GM18511 (cell line): Measurements from ENCODE around the gene ODF2L.
"Not testable (repeated sequence)": the region's sequence is repeated elsewhere in the genome, so short reads cannot be mapped to it uniquely, and the experiment has no call there.

Experiments
- ATAC-seq: cut with Tn5 transposase; IDR thresholded peaks from one replicate; pipeline ENCODE4 v1.9.1; 2021; ENCODE audit warnings: mild to moderate bottlenecking, moderate library complexity; ENCODE audit not compliant: unreplicated experiment

ODF2L gene

DNA sequence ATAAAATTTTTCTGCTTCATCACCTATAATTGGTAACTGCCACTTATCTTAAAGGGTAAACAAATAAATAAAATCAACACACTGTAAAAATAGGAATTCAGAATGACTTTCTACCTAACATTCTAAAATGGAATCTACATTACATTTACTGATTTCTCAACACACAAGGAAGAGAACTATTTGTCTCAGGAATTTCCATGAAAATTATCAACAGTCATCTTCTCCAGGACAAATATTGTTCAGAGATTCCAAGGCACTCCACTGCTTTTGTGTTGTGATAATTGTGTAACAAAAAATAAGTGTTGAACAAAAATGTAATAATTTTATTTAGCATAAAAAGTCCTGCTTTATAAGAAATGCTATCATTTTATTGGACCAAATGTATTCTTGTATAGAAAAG is 7.3 kb downstream of the ODF2L start:
- no peak for ATAC-seq

DNA sequence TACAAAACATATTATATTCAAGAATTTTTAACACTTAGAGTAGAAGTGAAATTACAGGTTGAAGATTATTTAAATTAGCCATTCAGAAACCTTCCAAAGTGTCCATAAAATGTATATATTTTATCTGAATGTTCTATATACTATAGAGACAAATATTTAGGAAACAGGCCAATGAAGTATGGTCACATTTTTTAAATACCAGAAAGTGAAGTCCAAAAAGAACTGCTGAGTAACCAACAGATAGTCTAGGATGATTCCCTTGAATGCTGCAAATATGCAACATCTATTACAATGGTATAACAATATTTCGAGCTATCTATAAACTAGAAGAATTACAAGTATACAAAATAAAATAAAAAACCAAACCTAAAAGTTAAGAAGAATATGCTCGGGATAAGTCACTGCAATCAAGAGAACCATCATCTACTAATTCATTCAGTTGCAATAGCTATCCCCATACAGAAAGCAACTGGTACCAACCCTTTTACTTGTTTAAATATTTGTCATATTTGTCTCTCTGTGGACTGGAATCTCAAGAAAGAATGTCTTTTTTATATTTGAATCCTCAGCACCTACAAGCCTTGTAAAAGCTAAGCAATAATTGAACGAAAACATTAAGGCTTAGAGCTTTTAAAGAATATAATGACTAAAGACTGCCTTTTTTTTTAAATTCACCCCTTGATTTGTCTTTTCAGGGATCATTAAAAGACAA is 8.1 kb downstream of the ODF2L start:
- no peak for ATAC-seq

DNA sequence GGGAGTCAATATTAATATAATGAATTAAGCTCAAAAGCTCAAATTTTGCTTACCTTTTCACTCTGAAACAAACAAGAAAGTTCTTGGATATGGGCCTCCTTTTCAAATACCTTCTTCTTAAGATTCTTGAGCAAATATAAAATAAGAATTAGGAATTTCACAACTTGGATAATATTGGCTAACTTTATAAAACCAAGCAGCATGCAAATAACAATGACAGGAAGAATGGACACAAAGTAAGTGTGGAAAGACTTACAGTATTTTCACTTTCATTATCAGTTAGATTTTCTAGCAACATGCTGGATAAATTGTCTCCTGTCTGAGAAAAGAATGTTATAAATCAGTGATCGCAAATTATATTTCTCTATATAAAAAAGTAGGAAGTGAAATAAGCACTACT is 13.2 kb downstream of the ODF2L start:
- ATAC-seq = peak; percentile 58

DNA sequence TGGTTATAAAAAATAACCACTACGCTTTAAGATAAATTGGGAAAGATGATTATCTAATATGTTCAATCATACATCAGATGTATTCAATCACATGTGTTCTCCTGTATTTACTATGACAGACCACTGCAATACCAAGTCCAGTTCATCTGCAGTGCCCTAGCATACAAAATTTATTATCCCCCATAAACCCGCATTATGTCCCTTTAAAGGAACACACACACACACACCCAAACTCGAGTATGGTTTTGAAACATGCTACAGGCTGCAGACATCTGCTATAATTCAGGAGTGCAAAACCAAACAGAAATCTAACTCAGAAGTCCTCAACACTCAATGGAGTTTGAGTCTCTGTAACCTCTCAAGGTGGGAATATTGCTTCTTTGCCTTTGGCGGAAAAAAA is 14.9 kb downstream of the ODF2L start:
- ATAC-seq = no peak

DNA sequence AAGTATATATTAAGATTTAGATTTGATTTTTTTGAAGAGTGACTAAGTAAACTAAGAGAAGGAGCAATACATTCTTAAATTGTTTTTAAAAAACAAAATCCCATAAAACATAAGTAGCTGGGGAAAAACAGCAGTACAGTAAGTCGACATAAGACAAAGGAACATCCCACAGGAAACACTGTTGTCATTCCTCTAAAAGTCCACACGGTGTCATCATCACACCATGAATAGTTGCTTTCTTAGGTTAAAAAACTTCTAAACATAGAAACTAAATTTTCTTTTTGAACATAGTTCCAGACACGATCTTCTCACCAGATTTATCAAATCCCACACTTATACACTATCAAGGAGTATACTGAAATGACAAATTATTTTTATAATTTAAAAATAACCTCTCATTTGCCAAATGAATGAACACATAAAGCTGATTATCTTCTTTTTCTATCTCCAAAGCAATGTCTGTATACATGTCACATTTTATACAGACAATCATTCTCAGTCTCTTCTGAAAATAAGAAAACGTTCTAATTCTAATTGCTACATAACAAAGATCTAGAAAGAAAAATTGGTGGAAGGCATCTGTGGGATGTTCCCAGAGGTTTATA is 15.8 kb downstream of the ODF2L start:
- peak; percentile 79 for ATAC-seq

DNA sequence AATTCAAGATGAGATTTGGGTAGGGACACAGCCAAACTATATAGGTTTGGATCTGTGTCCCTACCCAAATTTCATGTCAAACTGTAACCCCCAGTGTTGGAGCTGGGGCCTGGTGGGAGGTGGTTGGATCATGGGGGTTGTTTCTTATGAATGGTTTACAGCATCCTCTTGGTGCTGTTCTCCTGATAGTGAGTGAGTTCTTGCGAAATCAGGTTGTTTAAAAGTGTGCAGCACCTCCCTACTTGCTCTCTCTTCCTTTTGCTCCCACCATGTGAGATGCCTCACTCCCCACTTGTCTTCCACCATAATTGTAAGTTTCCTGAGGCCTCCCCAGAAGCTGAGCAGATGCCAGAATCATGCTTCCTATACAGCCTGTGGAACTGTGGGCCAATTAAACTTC is 17.3 kb downstream of the ODF2L start:
- ATAC-seq = no peak

DNA sequence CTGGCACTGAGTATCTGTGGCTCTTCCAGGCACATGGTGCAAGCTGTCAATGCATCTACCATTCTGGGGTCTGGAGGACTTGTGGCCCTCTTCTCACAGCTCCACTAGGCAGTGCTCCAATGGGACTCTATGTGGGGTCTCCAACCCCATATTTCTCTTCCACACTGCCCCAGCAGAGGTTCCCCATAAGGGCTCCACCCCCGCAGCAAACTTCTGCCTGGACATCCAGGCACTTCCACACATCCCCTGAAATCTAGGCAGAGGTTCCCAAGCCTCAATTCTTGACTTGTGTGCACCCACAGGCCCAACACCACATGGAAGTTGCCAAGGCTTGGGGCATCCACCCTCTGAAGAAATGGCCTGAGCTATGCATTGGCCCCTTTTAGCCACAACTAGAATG is 18.8 kb downstream of the ODF2L start:
- no peak for ATAC-seq

DNA sequence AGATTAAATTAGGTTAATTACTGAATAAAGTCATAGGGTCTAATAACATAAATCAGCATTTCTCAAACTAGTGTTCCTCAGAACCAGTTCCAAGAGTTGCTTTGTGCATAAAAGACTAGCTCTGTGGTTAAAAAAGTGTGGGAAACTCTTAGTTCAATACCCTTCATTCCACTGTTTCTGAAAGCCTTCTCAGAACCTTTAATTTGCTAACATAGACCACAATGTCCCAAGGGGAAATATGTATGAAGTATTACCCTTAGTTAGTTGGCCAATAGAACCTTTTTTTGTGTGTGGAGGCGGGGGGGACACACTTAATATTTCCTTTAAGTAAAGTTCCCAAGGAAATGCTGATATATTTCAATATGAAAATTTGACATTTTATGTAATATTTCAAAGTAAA is 20.4 kb downstream of the ODF2L start:
- ATAC-seq = no peak

DNA sequence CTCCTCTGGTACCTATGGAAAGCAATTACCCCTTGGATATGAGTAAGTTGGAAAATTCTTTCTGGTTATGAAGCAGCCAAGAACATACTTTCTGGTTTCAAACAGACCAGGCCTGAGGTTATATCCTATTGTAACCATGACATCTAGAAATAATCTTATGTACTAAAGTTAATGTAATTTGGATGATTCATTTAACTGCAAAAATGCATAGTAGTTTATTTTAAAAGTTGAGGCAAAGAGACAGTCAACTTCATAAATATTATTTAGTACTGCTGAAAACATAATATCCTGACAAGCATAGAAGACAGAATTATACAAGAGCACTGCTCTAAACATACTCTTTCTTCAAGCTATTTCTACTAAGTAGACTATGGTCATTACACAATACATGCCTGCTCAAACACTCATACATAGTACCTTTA is 25.5 kb downstream of the ODF2L start:
- ATAC-seq = no peak

DNA sequence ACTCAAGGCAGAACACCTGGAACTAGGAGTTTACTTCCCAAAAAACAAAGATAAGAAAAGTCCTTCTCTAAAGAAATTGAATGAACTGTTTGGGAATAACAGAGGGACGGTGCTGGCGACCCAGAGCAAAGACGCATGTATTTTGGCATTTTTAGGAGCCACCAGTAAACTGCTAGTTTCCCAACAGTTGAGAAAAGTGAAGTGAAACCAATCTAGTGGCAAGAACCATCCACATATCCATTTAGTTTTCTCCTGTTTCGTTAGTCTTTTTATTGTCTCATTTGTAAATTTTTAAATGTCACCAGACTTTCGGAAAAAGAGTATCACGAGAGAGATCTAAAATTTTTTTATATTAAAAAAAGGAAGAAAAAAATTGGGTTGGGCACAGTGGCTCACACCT is 30.2 kb downstream of the ODF2L start:
- no peak for ATAC-seq

DNA sequence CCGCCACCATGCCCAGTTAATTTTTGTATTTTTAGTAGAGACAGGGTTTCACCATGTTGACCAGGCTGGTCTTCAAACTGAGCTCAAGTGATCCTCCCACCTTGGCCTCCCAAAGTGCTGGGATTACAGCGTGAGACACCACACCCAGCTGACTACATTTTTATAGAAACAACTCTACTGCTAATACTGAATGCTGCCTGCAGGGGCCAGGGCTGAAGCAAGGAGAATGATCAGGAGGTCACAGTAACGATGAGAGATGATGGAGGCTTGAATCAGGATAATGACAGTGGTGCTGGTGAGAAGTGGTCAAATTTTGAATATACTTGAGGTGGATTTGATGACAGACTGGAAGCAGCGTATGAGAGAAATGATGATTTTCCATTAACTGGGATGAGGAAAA is 33.3 kb downstream of the ODF2L start:
- ATAC-seq = no peak

DNA sequence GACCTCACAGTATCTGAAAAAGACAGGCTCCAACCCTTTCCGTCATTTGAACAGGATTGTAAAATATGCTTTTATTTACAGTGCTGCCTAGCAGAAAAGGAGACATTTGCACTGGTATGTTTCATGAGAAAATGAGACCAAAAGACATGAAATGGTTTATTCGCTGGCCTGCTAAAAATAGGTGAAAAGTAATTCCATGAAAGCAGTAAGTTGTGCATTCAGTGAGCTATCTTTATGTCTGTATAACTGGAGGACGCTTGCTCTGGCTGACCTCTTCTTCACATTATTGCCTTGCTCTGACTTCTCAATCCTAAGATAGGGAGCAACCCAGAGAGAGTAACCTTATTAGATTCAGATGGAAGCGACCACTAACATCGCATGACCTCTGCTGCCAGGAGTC is 38.3 kb downstream of the ODF2L start:
- no peak for ATAC-seq

DNA sequence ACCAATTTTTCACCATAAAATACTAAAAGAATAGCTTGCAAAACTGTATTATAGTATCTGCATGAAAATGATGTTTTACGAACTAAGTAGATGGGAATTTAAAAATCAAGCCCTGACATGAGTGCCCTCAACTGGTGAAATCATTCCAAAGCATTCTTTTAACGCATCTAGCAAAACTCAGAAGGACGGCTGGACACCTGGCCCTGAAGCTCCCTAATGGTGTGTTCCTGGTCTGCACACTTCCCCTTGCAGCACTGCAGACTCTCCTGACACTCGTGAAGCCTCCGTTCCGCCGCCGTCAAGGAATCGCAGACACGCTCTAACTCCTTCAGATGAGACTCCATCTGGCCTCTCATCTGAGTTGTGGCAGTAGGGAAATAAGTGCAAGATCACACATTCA is 39.9 kb downstream of the ODF2L start:
- no peak for ATAC-seq

DNA sequence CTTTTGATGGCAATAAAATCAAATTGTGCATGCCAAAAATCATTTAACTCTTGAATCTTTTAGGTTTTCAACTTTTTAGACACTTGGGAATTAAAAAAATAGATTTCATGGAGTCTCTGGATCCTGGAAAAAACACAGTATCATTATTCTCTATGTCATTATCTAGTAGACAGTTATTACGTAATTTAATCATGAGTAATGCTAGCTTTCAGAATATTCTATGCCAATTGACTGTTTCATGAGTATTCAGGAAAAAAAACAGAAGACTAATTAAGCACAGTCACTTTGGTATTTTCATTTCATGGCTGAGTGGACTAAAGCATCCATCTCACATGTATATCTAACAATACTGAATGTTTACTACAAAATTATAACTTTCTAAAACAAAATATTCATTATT is 44.0 kb downstream of the ODF2L start:
- ATAC-seq = no peak

DNA sequence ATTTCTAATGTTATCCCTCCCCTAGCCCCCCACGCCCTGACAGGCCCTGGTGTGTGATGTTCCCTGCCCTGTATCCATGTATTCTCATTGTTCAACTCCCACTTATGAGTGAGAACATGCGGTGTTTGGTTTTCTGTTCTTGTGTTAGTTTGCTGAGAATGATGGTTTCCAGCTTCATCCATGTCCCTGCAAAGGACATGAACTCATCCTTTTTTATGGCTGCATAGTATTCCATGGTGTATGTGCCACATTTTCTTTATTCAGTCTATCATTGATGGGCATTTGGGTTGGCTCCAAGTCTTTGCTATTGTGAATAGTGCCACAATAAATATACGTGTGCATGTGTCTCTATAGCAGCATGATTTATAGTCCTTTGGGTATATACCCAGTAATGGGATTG is 45.9 kb downstream of the ODF2L start:
- ATAC-seq = not testable (repeated sequence)

DNA sequence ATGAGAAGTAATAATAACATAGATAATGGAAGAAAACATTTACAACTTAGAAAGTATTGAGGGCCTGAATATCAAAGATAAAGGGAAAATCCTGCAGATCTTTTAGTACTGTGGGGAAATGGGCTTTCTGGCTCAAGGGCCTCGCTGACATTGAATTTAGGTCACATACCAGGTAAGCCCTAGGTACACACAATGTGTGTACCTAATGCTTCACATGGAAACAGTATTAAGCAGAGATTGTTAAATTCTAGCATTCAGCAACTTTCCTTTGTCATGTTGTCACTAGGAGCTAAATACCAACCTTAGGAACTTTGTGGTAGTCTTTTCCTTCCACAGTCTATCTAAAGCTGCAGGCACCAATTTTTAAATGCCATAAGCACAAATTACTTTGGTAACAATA is 49.7 kb downstream of the ODF2L start:
- ATAC-seq = no peak

DNA sequence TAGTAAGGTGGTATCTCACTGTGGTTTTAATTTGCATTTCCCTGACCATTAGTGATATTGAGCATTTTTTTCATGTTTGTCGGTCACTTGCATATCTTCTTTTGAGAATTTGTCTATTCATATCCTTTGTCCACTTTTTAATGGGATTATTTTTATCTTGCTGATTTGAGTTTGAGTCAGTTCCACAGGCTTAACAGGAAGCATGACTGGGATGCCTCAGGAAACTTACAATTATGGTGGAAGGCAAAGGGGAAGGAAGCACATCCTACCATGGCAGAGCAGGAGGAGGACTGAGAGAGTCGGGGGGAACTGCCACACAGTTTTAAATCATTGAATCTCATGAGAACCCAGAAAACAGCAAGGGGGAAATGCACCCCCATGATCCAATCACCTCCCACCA is 51.1 kb downstream of the ODF2L start:
- no peak for ATAC-seq

DNA sequence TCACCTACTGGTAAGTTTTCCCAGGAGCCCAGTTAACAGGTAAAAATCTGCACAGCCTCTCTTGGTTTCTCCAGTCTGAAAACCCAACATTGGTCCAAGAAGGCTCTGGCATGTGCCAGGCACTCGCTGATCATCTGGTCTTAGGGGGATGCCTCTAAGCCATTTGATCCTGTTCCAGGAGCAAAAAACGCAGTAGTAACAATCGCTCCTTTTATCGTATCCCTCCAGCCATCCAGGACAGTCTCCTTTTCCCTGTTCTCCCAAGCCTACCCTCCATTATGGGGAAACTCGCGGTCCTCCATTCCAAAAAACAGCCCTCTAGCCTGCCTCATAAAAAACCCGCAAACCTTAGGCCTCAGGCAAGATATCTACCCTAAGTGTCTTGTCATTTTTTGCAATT is 56.2 kb downstream of the ODF2L start:
- ATAC-seq = no peak

DNA sequence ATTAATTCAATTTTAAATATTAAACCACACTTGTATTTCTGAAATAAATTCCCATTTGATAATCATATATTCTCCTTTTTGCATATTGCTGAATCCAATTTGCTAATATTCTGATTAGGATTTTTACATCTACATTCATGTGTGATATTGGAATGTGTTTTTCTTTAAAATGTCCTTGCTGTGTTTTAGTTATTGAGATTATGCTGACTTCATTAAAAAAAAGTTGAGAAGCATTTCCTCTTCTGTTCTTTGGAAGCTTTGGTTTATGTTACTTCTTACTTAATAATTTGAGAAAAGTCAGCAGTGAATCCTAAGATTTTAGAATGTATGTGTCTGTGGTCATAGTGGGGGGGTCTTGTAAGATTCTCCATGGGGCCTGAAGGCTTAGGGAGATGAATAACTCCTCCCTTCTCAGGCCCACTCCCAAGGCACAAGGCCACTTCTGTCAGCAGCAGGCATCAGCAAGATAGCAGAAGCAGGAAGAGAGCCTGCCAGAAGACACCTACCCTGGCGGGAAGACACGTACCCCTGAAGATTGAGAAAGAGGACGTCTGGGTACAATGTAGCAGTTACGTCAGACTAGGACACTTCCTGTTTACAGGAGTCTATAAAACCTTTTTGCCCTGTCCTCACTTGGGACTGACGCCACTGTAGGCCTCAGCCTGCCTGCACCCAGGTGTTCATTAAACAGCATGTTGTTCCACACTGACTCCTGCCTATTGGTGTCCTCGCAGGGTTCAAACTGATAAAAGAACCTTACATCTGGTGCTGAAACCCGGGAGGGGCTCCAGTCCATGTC is 56.9 kb downstream of the ODF2L start:
- ATAC-seq = no peak

DNA sequence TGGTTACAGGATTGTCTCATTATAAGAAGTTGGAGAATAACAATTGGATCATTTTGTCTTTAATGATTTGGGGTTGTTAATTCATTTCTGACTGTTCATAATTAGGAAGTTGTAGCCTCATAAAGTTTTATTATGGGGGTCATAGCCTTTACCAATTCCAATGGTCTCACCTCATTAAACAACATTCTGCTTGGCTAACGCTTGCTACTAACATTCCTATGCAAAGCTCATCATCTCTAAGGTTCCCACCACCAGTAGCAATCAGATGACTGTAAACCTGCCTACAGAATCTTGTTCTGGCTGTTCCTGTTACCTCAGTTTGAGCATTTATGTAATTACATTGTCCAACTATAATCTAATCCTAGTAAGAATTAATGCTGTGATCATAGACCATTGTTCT is 60.2 kb downstream of the ODF2L start:
- no peak for ATAC-seq

DNA sequence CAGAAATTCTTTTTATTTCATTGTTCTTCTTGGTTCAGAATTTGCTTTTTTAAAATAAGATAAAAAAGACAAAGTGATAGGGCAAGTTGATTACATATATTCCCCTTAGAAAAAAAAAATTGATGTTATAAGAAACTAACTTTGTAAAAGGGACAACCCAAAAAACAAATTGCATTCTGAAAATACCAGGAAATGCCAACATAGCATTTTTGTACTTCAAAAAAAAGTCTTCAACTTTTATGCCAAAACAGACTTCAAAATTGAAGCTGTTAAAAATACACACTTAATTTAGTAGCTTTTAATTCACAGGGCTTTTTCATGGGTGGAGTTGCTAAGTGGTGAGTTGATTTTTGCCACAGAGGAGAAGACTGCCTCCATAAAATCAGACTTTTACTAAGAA is 70.9 kb downstream of the ODF2L start:
- ATAC-seq = no peak

DNA sequence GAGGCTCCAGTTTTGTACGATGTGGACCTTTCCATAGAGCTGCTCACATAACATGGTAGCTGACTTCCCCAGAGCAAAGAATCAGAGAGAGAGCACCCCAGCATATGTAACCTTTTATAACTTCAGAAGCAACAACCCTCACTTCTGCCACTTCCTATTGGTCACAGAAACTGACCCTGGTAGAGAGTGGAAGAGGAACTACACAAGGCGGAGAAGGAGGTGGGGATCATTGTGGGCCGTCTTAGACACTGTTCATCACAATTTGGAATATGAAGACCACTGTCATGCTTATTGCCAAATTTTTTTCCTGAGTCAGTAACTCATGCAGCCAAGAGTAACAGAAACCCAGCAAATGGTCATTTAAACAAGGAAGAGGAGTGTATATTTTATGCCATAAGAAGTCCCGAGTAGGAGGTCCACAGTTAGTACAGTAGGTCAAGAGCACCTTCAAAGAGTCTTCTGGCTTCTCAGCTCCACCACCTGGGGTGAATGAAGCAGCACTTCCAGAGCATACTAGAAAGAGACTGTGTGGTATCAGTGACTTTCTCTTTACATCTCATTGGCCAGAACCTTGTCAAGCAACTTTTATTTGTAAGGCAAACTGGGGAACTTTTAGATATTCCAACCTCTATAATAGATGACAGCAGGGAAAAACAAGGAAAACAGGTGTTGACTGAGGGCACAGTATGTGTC is 71.8 kb downstream of the ODF2L start:
- no peak for ATAC-seq
